Skin of body (tissue), 2 donors: ENCODE measurements around the gene PTPRN2. TPM values are rescaled to one million over a fixed set of nuclear protein-coding genes. Genes with fewer than 3 reads are reported as not detected.

Source experiments
- DNase-seq: peaks from one replicate; lab custom pipeline; 2025; lab: John Stamatoyannopoulos, UW
- total RNA-seq: library from RNA; depleted of rRNA; stranded (reverse); fragments of >200 nt; gene quantifications from one replicate; pipeline ENCODE4 v1.2.3, GENCODE V29; 2014

PTPRN2 gene
- total RNA-seq, 1 donor from 2014 or later = 0.99 TPM

- DNase-seq = no peak
Observed at GRCh38 chr7:157693521-157694375, 893.9 kb downstream of the PTPRN2 start.

- DNase-seq = no peak
Observed at GRCh38 chr7:157693071-157693520, 894.5 kb downstream of the PTPRN2 start.

GRCh38 chr7:157692460-157693011, 895.1 kb downstream of the PTPRN2 start:
- no peak for DNase-seq

GRCh38 chr7:157691586-157692459, 895.8 kb downstream of the PTPRN2 start:
- DNase-seq = no peak

GRCh38 chr7:157690833-157691585, 896.6 kb downstream of the PTPRN2 start:
- peak; percentile 11 for DNase-seq

- DNase-seq = no peak
Observed at GRCh38 chr7:157690058-157690832, 897.4 kb downstream of the PTPRN2 start.

GRCh38 chr7:157689269-157690057, 898.2 kb downstream of the PTPRN2 start:
- DNase-seq = no peak

GRCh38 chr7:157688533-157689268, 898.9 kb downstream of the PTPRN2 start:
- no peak for DNase-seq

GRCh38 chr7:157687845-157688532, 899.6 kb downstream of the PTPRN2 start:
- no peak for DNase-seq

- DNase-seq = no peak
Observed at GRCh38 chr7:157687158-157687557, 900.5 kb downstream of the PTPRN2 start.

GRCh38 chr7:157686285-157686894, 901.2 kb downstream of the PTPRN2 start:
- no peak for DNase-seq

- no peak for DNase-seq
Observed at GRCh38 chr7:157685430-157686284, 902.0 kb downstream of the PTPRN2 start.

- no peak for DNase-seq
Observed at GRCh38 chr7:157684909-157685429, 902.7 kb downstream of the PTPRN2 start.

GRCh38 chr7:157684157-157684908, 903.3 kb downstream of the PTPRN2 start:
- no peak for DNase-seq

- DNase-seq = no peak
Observed at GRCh38 chr7:157683747-157684156, 903.9 kb downstream of the PTPRN2 start.
